SK-N-SH (cell line): Measurements from ENCODE around the gene NODAL.

Source experiments
- GABPA ChIP-seq: IDR thresholded peaks from 2 replicates; pipeline ENCODE4 v1.4.0; 2012; ENCODE audit warnings: low read depth, mild to moderate bottlenecking
- JUND ChIP-seq: IDR thresholded peaks from 2 replicates; pipeline ENCODE4 v1.4.0; 2012
- NRF1 ChIP-seq: IDR thresholded peaks from 2 replicates; pipeline ENCODE4 v1.6.1; 2012; ENCODE audit warnings: low read depth, mild to moderate bottlenecking, low read length
- RCOR1 ChIP-seq: fragments of 150-350 bp; IDR thresholded peaks from 2 replicates; pipeline ENCODE4 v1.6.1; 2017; ENCODE audit warnings: antibody characterized with exemption, low read length
- RXRA ChIP-seq: IDR thresholded peaks from 2 replicates; pipeline ENCODE4 v1.4.0; 2012; ENCODE audit warnings: low read depth, mild to moderate bottlenecking, borderline replicate concordance
- TCF12 ChIP-seq: IDR thresholded peaks from 2 replicates; pipeline ENCODE4 v1.4.0; 2012
- YY1 ChIP-seq: IDR thresholded peaks from 2 replicates; pipeline ENCODE4 v1.4.0; 2012; ENCODE audit warnings: low read depth, mild to moderate bottlenecking
- TF ChIP-seq, protein P1 (sequence below): fragments of 200-600 bp; sonication (generic); IDR thresholded peaks from 2 replicates; pipeline ENCODE4 v1.6.1; 2017; ENCODE audit warnings: antibody characterized with exemption, mild to moderate bottlenecking, moderate library complexity
- TF ChIP-seq, protein P2 (sequence below): IDR thresholded peaks from 2 replicates; pipeline ENCODE4 v1.6.1; 2012; ENCODE audit warnings: mild to moderate bottlenecking, low read depth, low read length, moderate library complexity
- TF ChIP-seq, protein P3 (sequence below): fragments of 150-350 bp; IDR thresholded peaks from 2 replicates; pipeline ENCODE4 v1.6.1; 2017; ENCODE audit warnings: antibody characterized with exemption, low read length, low read depth, borderline replicate concordance

DNA sequence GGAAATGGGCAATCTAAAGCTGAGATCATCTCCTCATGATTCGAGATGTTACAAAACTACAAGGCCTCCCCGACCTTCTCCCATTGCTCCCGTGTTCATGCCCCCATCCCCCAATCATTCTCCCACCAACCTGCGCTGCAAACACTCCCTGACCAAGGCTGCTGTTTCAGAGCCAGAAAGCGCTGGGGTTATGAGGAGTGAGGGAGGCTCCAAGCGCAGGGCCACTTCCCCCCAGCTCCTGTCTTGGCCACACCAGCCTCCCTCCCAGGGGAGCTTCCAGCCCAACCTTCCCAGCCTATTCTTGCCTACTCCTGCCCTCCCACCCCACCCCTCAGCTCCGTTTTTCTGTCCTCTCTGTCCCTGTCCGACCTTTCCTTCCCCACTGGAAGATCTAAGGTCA lies 14.7 kb upstream of the NODAL start:
- TF ChIP-seq TCF12 (no peak), RCOR1 (no peak), NRF1 (no peak), JUND (no peak), YY1 (no peak), RXRA (no peak), GABPA (no peak)
- TF ChIP-seq, protein P1, sequence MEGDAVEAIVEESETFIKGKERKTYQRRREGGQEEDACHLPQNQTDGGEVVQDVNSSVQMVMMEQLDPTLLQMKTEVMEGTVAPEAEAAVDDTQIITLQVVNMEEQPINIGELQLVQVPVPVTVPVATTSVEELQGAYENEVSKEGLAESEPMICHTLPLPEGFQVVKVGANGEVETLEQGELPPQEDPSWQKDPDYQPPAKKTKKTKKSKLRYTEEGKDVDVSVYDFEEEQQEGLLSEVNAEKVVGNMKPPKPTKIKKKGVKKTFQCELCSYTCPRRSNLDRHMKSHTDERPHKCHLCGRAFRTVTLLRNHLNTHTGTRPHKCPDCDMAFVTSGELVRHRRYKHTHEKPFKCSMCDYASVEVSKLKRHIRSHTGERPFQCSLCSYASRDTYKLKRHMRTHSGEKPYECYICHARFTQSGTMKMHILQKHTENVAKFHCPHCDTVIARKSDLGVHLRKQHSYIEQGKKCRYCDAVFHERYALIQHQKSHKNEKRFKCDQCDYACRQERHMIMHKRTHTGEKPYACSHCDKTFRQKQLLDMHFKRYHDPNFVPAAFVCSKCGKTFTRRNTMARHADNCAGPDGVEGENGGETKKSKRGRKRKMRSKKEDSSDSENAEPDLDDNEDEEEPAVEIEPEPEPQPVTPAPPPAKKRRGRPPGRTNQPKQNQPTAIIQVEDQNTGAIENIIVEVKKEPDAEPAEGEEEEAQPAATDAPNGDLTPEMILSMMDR: no peak
- TF ChIP-seq, protein P2, sequence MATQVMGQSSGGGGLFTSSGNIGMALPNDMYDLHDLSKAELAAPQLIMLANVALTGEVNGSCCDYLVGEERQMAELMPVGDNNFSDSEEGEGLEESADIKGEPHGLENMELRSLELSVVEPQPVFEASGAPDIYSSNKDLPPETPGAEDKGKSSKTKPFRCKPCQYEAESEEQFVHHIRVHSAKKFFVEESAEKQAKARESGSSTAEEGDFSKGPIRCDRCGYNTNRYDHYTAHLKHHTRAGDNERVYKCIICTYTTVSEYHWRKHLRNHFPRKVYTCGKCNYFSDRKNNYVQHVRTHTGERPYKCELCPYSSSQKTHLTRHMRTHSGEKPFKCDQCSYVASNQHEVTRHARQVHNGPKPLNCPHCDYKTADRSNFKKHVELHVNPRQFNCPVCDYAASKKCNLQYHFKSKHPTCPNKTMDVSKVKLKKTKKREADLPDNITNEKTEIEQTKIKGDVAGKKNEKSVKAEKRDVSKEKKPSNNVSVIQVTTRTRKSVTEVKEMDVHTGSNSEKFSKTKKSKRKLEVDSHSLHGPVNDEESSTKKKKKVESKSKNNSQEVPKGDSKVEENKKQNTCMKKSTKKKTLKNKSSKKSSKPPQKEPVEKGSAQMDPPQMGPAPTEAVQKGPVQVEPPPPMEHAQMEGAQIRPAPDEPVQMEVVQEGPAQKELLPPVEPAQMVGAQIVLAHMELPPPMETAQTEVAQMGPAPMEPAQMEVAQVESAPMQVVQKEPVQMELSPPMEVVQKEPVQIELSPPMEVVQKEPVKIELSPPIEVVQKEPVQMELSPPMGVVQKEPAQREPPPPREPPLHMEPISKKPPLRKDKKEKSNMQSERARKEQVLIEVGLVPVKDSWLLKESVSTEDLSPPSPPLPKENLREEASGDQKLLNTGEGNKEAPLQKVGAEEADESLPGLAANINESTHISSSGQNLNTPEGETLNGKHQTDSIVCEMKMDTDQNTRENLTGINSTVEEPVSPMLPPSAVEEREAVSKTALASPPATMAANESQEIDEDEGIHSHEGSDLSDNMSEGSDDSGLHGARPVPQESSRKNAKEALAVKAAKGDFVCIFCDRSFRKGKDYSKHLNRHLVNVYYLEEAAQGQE: no peak
- TF ChIP-seq, protein P3, sequence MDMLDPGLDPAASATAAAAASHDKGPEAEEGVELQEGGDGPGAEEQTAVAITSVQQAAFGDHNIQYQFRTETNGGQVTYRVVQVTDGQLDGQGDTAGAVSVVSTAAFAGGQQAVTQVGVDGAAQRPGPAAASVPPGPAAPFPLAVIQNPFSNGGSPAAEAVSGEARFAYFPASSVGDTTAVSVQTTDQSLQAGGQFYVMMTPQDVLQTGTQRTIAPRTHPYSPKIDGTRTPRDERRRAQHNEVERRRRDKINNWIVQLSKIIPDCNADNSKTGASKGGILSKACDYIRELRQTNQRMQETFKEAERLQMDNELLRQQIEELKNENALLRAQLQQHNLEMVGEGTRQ: no peak
